Measurements from ENCODE around the gene STIM1. TPM values are rescaled to one million over a fixed set of nuclear protein-coding genes. Genes with fewer than 3 reads are reported as not detected.
A peak's percentile ranks its signal among the peaks of the same experiment; 100 is the strongest.
"Not testable (repeated sequence)": the region's sequence is repeated elsewhere in the genome, so short reads cannot be mapped to it uniquely, and the experiment has no call there.

STIM1 gene
- 24.9 TPM for polyA plus RNA-seq
- long read RNA-seq, donor 1, full-length matches to known transcripts, result 1 of 1 reads
- long read RNA-seq, donor 1, partial matches to known transcripts, result 0 of 1 reads
- long read RNA-seq, donor 1, other reads (novel, unspliced or antisense), result 0 of 1 reads
- long read RNA-seq, donor 2, full-length matches to known transcripts, result 4 of 4 reads
- long read RNA-seq, donor 2, partial matches to known transcripts, result 0 of 4 reads
- long read RNA-seq, donor 2, other reads (novel, unspliced or antisense), result 0 of 4 reads
- long read RNA-seq, donor 3, result 0 reads
- long read RNA-seq, donor 4, result 0 reads
- long read RNA-seq, donor 5, full-length matches to known transcripts, result 2 of 2 reads
- long read RNA-seq, donor 5, partial matches to known transcripts, result 0 of 2 reads
- long read RNA-seq, donor 5, other reads (novel, unspliced or antisense), result 0 of 2 reads
- long read RNA-seq, donor 6, full-length matches to known transcripts, result 6 of 6 reads
- long read RNA-seq, donor 6, partial matches to known transcripts, result 0 of 6 reads
- long read RNA-seq, donor 6, other reads (novel, unspliced or antisense), result 0 of 6 reads
- long read RNA-seq, donor 7, full-length matches to known transcripts, result 7 of 7 reads
- long read RNA-seq, donor 7, partial matches to known transcripts, result 0 of 7 reads
- long read RNA-seq, donor 7, other reads (novel, unspliced or antisense), result 0 of 7 reads
- long read RNA-seq, donor 8, full-length matches to known transcripts, result 5 of 12 reads
- long read RNA-seq, donor 8, partial matches to known transcripts, result 7 of 12 reads
- long read RNA-seq, donor 8, other reads (novel, unspliced or antisense), result 0 of 12 reads
- long read RNA-seq, donor 9, partial matches to known transcripts, result 0 of 1 reads
- long read RNA-seq, donor 9, other reads (novel, unspliced or antisense), result 0 of 1 reads
- long read RNA-seq, donor 10, result 0 reads
- long read RNA-seq, donor 11, full-length matches to known transcripts, result 4 of 4 reads
- long read RNA-seq, donor 11, partial matches to known transcripts, result 0 of 4 reads
- long read RNA-seq, donor 11, other reads (novel, unspliced or antisense), result 0 of 4 reads

DNA sequence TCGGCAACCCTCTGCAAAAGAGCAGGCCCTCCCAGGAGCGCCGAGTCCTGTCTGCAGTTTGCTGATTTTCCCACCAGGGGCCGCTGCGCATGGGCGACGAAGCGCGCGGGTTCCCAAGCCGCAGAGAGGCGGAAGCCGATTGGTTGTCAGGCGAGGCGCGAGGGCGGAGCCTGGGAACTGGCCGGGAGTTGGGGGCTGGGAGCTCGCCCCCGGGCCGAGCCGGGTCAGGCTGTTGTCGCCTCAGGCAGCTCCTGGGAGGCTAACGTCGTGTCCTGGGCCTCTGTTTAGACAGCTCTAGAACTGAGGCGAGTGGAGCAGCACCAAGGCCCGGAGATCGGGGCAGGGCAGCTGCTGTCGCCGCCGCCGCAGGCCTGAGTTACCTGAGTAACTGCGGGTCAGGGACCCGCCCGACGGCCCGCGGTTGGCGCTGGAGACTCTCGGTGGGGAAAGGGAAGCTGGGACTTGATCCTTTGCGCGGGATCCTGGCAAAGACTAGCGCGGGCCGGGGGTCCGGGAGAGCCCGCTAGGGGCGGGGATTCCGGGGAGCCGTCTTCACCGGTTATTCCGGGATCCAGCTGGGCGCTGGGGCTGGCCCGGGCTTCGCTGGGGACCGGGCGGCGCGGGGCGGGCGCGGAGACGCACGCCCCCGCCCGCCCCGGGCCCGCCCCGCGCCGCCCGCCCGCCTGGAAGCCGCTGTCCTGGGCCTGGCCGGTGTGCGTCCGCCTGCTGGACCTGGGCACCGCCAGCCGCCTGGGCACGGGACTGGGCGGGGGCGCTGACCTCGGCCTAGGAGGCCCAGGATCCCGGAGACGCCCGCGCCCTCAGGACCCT lies at the start of gene STIM1:
STIM1 (plus strand) TSS at position 688 of the 831 bp plus-strand sequence. CDS start 607 bp downstream, outside the sequence.
- Histone ChIP-seq H3K36me3 (ENCODE audit: control insufficient read depth, insufficient read depth, low read length) (no peaks in the 10 kb centered on the region), H3K9me3 (ENCODE audit: control insufficient read depth, low read depth, low read length) (no peaks in the 10 kb centered on the region), H3K27me3 (ENCODE audit: control insufficient read depth, insufficient read depth, low read length) (no peaks in the 10 kb centered on the region), H3K27ac (ENCODE audit: low read length) (peak within 1 kb of the TSS; percentile 94), H3K4me3 (ENCODE audit: low read length) (peak within 1 kb of the TSS; percentile 99), H3K4me1 (ENCODE audit: control insufficient read depth, insufficient read depth, low read length) (peaks cover 13% of the 10 kb centered on the region)
- no CpG with 5 or more reads among the region's 87 CpGs for WGBS (ENCODE audit: insufficient coverage, low lambda C conversion rate)
- DNase-seq, result peak; percentile 90 to 95

DNA sequence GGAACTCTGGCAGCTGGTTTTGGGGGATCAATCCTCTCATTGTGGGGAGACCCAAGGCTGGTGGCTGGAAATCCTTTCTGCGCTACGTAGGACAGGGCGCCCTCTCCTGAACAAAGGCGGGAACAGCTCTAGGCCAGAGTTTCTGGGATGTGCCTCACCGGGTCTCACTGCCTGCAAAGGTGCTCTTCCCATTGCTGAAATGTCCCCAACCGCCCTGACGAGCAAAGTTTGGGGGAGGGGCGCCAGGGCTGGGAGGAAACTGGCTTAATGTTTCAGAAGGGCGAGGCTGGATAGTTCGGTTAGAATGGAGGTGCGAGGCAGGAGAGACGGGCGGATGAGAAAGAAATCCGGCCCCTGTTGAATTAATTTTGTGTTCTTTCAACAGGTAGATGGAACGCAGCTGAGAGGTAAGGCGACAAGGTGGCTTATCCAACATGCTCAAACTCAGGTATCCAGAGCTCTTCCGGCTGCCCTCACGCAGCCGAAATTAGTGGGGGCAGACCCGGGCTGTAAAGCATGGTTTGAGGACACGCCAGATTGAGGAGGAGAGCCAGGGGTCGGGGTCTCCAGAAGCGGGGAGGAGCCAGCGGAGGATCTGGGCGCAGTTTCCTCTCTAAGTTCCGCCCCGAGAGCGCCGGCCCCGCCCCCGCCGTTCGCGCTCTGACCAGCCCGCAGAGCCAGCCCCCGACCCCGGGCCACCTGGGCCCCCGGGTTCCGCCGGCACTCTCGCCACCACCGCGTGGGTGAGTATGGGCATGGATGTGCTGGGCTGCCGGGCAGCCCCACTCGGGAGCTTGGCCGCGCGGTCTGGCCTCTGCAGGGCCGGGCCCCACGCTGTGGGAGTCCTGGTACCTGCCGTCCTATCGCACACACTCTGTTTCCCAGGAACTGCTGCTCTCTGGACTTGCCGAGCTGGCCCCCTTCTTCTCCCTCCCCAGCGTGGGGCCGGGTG lies 47.3 kb upstream of the STIM1 start, which contains the start of gene PGAP2:
PGAP2 (plus strand) TSS at position 652 of the 952 bp plus-strand sequence. CDS start 2,700 bp downstream, outside the sequence.
- peak; percentile 65 to 88 for DNase-seq
- Histone ChIP-seq H3K4me1 (ENCODE audit: control insufficient read depth, insufficient read depth, low read length) (peaks cover 11% of the 10 kb centered on the region), H3K27me3 (ENCODE audit: control insufficient read depth, insufficient read depth, low read length) (no peaks in the 10 kb centered on the region), H3K4me3 (ENCODE audit: low read length) (peak within 1 kb of the TSS; percentile 73), H3K9me3 (ENCODE audit: control insufficient read depth, low read depth, low read length) (no peaks in the 10 kb centered on the region), H3K36me3 (ENCODE audit: control insufficient read depth, insufficient read depth, low read length) (no peaks in the 10 kb centered on the region), H3K27ac (ENCODE audit: low read length) (peak within 1 kb of the TSS; percentile 90)
- WGBS (ENCODE audit: insufficient coverage, low lambda C conversion rate), result no CpG with 5 or more reads among the region's 55 CpGs

DNA sequence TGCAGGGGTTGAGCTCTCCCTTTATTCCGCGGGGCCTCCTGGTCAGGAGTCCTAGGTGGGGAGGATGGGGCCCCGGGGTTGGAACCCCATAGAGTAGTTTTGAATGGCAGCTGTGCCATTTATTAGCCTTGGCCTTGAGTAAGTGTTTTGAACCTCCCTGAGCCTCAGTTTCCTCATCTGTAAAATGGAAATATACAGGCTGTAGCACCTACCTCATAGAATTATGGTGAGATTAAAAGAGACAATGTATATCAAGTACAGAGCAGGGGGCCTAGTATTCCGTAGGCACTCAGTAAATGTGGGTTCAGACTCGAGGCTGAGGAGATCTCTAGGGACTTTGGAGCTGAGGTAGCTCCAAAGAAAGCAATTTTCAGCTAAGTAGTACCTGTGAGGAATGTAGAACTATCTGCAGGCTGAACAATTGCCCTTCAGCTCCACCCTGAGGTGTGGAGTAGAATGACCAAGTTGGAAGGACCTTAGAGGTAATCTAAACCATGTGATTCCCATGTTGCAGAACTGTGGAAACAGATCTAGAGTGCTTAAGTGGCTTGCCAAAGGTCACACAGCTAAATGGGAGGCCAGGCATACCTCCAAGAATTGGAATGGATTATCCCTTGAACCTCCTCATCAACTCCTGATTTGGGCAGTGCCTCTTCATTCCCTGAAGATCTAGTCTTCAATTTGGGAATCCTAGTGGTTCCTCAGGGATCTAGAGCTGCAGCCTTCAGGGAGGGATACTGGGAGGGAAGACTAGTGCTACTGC lies 46.4 kb upstream of the STIM1 start:
- Histone ChIP-seq H3K36me3 (ENCODE audit: control insufficient read depth, insufficient read depth, low read length) (no peaks in the 10 kb centered on the region), H3K27me3 (ENCODE audit: control insufficient read depth, insufficient read depth, low read length) (no peaks in the 10 kb centered on the region), H3K4me3 (ENCODE audit: low read length) (peak overlapping the region; percentile 73), H3K27ac (ENCODE audit: low read length) (peak overlapping the region; percentile 90), H3K9me3 (ENCODE audit: control insufficient read depth, low read depth, low read length) (no peaks in the 10 kb centered on the region), H3K4me1 (ENCODE audit: control insufficient read depth, insufficient read depth, low read length) (peaks cover 11% of the 10 kb centered on the region)
- peak; percentile 86 to 92 for DNase-seq
- whole genome bisulfite sequencing (ENCODE audit: insufficient coverage, low lambda C conversion rate), result no CpG with 5 or more reads among the region's 5 CpGs

DNA sequence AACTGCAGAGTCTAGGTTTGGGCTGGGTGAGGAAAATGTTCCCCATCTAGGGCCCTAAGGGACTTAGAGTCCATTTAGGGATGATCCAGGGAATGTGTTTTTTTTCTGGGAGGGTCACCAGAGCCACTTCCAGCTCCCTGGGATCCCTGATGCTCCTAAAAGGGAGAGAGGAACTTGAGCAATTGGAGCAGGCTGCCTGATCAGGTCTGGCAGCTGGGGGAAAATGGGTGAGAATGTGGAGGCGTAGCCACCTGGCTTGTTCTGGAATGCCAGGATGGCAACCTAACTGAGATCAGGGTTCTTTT lies 45.9 kb upstream of the STIM1 start:
- no peaks in the 10 kb centered on the region for H3K9me3 ChIP-seq (ENCODE audit: control insufficient read depth, low read depth, low read length)
- no peak for DNase-seq
- H3K4me1 ChIP-seq (ENCODE audit: control insufficient read depth, insufficient read depth, low read length), result peaks cover 11% of the 10 kb centered on the region
- H3K36me3 ChIP-seq (ENCODE audit: control insufficient read depth, insufficient read depth, low read length), result no peaks in the 10 kb centered on the region
- H3K4me3 ChIP-seq (ENCODE audit: low read length), result no peak overlapping the region
- H3K27ac ChIP-seq (ENCODE audit: low read length), result peak overlapping the region; percentile 58
- H3K27me3 ChIP-seq (ENCODE audit: control insufficient read depth, insufficient read depth, low read length), result no peaks in the 10 kb centered on the region
- WGBS (ENCODE audit: insufficient coverage, low lambda C conversion rate), result no CpG with 5 or more reads among the region's 1 CpG

DNA sequence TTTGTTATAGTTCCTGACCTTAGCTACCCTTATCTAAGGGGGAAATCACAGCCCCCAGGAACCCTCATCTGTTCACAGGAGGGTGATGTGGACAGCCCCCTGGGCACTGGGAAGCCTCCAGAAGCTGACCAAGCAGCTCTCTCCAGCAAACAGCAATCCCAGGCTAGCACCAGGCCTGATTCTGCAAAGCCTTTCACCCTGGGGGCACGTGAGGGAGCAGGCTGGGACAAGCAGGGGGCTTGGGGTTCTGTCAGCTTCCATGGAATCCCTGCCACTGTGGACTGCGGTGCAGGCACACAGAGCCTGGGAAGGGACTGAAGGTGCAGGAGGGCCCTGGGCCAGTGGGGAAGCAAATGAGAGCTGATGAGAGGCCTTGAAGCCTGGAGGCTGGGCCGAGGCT lies 45.0 kb upstream of the STIM1 start:
- H3K27ac ChIP-seq (ENCODE audit: low read length), result no peak overlapping the region
- no peaks in the 10 kb centered on the region for H3K9me3 ChIP-seq (ENCODE audit: control insufficient read depth, low read depth, low read length)
- DNase-seq, result no peak
- H3K36me3 ChIP-seq (ENCODE audit: control insufficient read depth, insufficient read depth, low read length), result no peaks in the 10 kb centered on the region
- no peak overlapping the region for H3K4me3 ChIP-seq (ENCODE audit: low read length)
- no CpG with 5 or more reads among the region's 3 CpGs for WGBS (ENCODE audit: insufficient coverage, low lambda C conversion rate)
- peaks cover 11% of the 10 kb centered on the region for H3K4me1 ChIP-seq (ENCODE audit: control insufficient read depth, insufficient read depth, low read length)
- no peaks in the 10 kb centered on the region for H3K27me3 ChIP-seq (ENCODE audit: control insufficient read depth, insufficient read depth, low read length)

DNA sequence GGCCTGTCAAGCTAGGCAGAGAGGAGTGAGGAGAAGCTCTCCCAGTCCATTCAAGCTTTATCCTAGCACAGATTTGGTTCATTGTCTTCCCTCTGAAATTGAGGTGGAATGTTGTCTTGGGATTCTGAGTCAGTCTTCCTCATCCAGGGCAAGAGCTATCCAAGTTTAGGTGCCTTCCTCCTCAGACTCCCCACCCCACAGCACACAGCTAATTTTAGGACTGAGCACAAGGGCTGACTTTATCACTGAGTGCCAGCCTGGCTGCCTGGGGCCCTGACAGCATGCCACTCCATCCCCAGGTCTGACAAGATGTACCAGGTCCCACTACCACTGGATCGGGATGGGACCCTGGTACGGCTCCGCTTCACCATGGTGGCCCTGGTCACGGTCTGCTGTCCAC lies 44.5 kb upstream of the STIM1 start:
- no CpG with 5 or more reads among the region's 4 CpGs for WGBS (ENCODE audit: insufficient coverage, low lambda C conversion rate)
- H3K27ac ChIP-seq (ENCODE audit: low read length), result no peak overlapping the region
- no peak for DNase-seq

DNA sequence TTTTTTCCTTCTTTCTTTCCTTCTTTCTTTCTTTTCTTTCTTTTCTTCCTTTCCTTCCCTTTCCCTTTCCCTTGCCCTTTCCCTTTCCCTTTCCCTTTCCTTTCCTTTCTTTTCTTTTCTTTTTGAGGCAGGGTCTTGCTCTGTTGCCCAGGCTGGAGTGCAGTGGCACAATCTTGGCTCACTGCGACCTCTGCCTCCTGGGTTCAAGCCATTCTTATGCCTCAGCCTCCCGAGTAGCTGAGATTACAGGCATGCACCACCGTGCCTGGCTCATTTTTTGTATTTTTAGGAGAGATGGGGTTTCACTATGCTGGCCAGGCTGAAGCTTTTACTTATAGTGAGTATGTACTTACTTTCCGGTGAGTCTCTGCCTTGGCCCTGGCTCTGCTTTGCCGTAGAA lies 40.6 kb upstream of the STIM1 start:
- no CpG with 5 or more reads among the region's 5 CpGs for WGBS (ENCODE audit: insufficient coverage, low lambda C conversion rate)
- not testable (repeated sequence) for H3K4me3 ChIP-seq (ENCODE audit: low read length); H3K27ac ChIP-seq (ENCODE audit: low read length); DNase-seq; H3K9me3 ChIP-seq (ENCODE audit: control insufficient read depth, low read depth, low read length); H3K36me3 ChIP-seq (ENCODE audit: control insufficient read depth, insufficient read depth, low read length); H3K27me3 ChIP-seq (ENCODE audit: control insufficient read depth, insufficient read depth, low read length)
- H3K4me1 ChIP-seq (ENCODE audit: control insufficient read depth, insufficient read depth, low read length), result peaks cover 16% of the 10 kb centered on the region

More for the DNA sequence above, 44.5 kb upstream of the STIM1 start:
- H3K9me3 ChIP-seq (ENCODE audit: control insufficient read depth, low read depth, low read length), result no peaks in the 10 kb centered on the region
- H3K27me3 ChIP-seq (ENCODE audit: control insufficient read depth, insufficient read depth, low read length), result no peaks in the 10 kb centered on the region
- peaks cover 11% of the 10 kb centered on the region for H3K4me1 ChIP-seq (ENCODE audit: control insufficient read depth, insufficient read depth, low read length)
- H3K4me3 ChIP-seq (ENCODE audit: low read length), result no peak overlapping the region
- no peaks in the 10 kb centered on the region for H3K36me3 ChIP-seq (ENCODE audit: control insufficient read depth, insufficient read depth, low read length)

DNA sequence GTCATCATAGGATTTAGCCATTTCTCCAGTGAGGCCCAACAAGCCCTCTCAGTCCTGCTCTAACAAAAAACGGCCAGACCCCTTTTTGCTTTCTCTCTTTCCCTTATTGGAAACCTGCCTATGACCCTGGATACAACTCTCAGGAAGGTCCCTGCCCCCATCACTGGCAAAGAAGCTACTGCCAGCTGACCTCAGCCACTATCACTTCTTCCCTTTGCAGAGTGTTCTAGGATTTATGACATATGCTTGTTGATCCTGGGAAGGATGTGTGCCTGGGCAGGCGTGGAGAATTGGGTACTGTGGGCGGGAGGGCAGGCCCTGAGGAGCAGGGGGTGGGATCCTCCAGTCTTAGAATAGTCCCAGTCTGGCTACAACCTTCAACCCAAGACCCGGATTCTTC lies 39.6 kb upstream of the STIM1 start:
- peaks cover under 1% of the 10 kb centered on the region for H3K36me3 ChIP-seq (ENCODE audit: control insufficient read depth, insufficient read depth, low read length)
- H3K27ac ChIP-seq (ENCODE audit: low read length), result no peak overlapping the region
- WGBS (ENCODE audit: insufficient coverage, low lambda C conversion rate), result no CpG with 5 or more reads among the region's 4 CpGs
- peaks cover 15% of the 10 kb centered on the region for H3K4me1 ChIP-seq (ENCODE audit: control insufficient read depth, insufficient read depth, low read length)
- H3K9me3 ChIP-seq (ENCODE audit: control insufficient read depth, low read depth, low read length), result no peaks in the 10 kb centered on the region
- H3K27me3 ChIP-seq (ENCODE audit: control insufficient read depth, insufficient read depth, low read length), result no peaks in the 10 kb centered on the region
- no peak for DNase-seq
- no peak overlapping the region for H3K4me3 ChIP-seq (ENCODE audit: low read length)
